ENCODE results near the gene TMEM74B.

DNA sequence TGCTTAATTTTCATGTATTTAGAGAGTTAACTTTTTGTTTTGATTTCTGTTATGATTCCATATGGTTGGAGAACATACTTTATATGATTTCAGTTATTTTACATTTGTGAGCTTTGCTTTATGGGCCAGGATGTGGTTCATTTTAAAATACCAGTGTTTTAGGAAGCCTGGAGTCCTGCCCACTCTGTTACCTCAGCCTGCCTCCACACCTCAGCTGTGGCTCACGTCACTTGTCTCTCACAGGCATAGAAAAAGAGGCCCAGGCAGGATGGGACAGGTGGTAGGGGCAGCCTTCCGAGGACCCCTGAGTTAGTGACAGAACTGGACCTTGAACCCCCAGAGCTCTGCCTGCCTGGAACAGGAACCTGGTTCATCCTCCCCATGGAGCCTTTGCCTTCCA lies 50.4 kb downstream of the TMEM74B start:
- TF ChIP-seq, protein P1, sequence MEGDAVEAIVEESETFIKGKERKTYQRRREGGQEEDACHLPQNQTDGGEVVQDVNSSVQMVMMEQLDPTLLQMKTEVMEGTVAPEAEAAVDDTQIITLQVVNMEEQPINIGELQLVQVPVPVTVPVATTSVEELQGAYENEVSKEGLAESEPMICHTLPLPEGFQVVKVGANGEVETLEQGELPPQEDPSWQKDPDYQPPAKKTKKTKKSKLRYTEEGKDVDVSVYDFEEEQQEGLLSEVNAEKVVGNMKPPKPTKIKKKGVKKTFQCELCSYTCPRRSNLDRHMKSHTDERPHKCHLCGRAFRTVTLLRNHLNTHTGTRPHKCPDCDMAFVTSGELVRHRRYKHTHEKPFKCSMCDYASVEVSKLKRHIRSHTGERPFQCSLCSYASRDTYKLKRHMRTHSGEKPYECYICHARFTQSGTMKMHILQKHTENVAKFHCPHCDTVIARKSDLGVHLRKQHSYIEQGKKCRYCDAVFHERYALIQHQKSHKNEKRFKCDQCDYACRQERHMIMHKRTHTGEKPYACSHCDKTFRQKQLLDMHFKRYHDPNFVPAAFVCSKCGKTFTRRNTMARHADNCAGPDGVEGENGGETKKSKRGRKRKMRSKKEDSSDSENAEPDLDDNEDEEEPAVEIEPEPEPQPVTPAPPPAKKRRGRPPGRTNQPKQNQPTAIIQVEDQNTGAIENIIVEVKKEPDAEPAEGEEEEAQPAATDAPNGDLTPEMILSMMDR (IDR thresholded peaks at IDR 0.05): no peak
- no peak for TF ChIP-seq POLR2AphosphoS5 (IDR thresholded peaks at IDR 0.05)
